Measurements from ENCODE around the gene OAS2. TPM values are rescaled to one million over a fixed set of nuclear protein-coding genes. Genes with fewer than 3 reads are reported as not detected.

Gene OAS2
- total and polyA plus RNA-seq, 10 of the 15 experiments (the other 5 are each of a cell fraction or from before 2014, with no cell fraction given): 32.4 to 290 (median 90.2) TPM

DNA sequence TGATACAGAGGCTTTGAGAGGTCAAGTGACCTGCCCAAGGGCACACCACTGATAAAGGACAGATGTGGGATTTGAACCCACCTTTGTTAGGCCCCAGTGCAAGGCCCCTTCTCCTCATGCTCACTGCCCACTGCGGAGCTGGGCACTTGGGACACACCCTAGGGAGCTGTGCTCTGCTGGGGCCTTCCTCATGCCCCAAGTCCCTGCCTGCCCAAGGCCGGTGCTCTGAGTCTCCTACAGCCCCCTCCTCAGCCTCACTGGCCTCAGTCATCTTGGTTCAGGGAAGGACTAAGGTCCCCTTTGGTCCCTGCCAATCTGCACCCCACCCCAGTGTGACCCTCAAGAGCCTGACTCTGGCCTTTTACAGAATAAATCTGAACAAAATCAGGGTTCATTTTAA, 48.0 kb upstream of the OAS2 start:
- BruUV-seq (replicated peaks): no TSS peak
- Histone ChIP-seq H3K36me3 (ENCODE audit: control insufficient read depth in 2 of 2, insufficient read depth in 2 of 2, low read length in 1 of 2) (no peaks in the 10 kb centered on the region), H3K9ac (ENCODE audit: control insufficient read depth, insufficient read depth, low read length) (no peak overlapping the region), H2AFZ (ENCODE audit: control insufficient read depth, low read depth, low read length) (no peak overlapping the region), H3K79me2 (ENCODE audit: control insufficient read depth, insufficient read depth, low read length) (no peaks in the 10 kb centered on the region), H3K9me3 (replicated peaks; ENCODE audit: control insufficient read depth, insufficient read depth, low read length) (no peaks in the 10 kb centered on the region; the same call in 2 of the 3 replicates), H3K4me1 (ENCODE audit: control insufficient read depth, insufficient read depth, low read length) (no peaks in the 10 kb centered on the region), H3K27me3 (replicated peaks in 1 of 2; ENCODE audit: control insufficient read depth in 2 of 2, insufficient read depth in 2 of 2, low read length in 1 of 2) (no peaks in the 10 kb centered on the region), H3K4me2 (ENCODE audit: control insufficient read depth, insufficient read depth) (no peak overlapping the region), H3K4me3 (no peak overlapping the region), H3K27ac (ENCODE audit: control insufficient read depth, insufficient read depth) (no peak overlapping the region), H4K20me1 (ENCODE audit: control insufficient read depth, insufficient read depth) (no peaks in the 10 kb centered on the region)
- RAD21 ChIA-PET (ENCODE audit: unreplicated experiment): interaction anchor here (0.8 to 1.4 kb wide), 2 partner anchors 11 to 100 kb away, joined by 3 read pairs; no protein-coding TSS in a partner anchor
- ATAC-seq: no peak
- POLR2A ChIA-PET: interaction anchor here (0.6 kb wide), 1 partner anchor 24 kb away, joined by 3 read pairs; the partner anchor contains the start of gene OAS1
- in situ Hi-C loops (cut with MboI): no loop called here
- intact Hi-C loops (cut with micrococcal nuclease; ENCODE audit: unreplicated experiment): no loop called here
- no peak for FAIRE-seq
- no peak for DNase-seq (ENCODE audit: low read depth, low spot score)
- TF ChIP-seq PML (IDR thresholded peaks at IDR 0.05; ENCODE audit: low read length) (no peak), MYC (IDR thresholded peaks at IDR 0.05; ENCODE audit: insufficient read depth, insufficient read length, insufficient replicate concordance, low read length, severe bottlenecking) (no peak), GATAD2B (conservative IDR thresholded peaks at IDR 0.05; ENCODE audit: low read depth) (no peak), MYB (IDR thresholded peaks at IDR 0.05; ENCODE audit: borderline replicate concordance, low read depth, low read length) (no peak), SMARCA5 (IDR thresholded peaks at IDR 0.05) (no peak), RFX5 (IDR thresholded peaks at IDR 0.05; ENCODE audit: low read depth, low read length) (no peak), KAT2A (conservative IDR thresholded peaks at IDR 0.05; ENCODE audit: control insufficient read depth, low read depth, low read length) (no peak), CHD1 (IDR thresholded peaks at IDR 0.05; ENCODE audit: low read depth, low read length) (no peak), POU2F2 (IDR thresholded peaks at IDR 0.05; ENCODE audit: borderline replicate concordance, low read depth, low read length) (no peak), BACH1 (IDR thresholded peaks at IDR 0.05; ENCODE audit: borderline replicate concordance) (no peak), ZNF207 (IDR thresholded peaks at IDR 0.05; ENCODE audit: borderline replicate concordance) (no peak)
- TF ChIP-seq, protein P1, sequence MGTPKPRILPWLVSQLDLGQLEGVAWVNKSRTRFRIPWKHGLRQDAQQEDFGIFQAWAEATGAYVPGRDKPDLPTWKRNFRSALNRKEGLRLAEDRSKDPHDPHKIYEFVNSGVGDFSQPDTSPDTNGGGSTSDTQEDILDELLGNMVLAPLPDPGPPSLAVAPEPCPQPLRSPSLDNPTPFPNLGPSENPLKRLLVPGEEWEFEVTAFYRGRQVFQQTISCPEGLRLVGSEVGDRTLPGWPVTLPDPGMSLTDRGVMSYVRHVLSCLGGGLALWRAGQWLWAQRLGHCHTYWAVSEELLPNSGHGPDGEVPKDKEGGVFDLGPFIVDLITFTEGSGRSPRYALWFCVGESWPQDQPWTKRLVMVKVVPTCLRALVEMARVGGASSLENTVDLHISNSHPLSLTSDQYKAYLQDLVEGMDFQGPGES (IDR thresholded peaks at IDR 0.05): no peak
- TF ChIP-seq, protein P2, sequence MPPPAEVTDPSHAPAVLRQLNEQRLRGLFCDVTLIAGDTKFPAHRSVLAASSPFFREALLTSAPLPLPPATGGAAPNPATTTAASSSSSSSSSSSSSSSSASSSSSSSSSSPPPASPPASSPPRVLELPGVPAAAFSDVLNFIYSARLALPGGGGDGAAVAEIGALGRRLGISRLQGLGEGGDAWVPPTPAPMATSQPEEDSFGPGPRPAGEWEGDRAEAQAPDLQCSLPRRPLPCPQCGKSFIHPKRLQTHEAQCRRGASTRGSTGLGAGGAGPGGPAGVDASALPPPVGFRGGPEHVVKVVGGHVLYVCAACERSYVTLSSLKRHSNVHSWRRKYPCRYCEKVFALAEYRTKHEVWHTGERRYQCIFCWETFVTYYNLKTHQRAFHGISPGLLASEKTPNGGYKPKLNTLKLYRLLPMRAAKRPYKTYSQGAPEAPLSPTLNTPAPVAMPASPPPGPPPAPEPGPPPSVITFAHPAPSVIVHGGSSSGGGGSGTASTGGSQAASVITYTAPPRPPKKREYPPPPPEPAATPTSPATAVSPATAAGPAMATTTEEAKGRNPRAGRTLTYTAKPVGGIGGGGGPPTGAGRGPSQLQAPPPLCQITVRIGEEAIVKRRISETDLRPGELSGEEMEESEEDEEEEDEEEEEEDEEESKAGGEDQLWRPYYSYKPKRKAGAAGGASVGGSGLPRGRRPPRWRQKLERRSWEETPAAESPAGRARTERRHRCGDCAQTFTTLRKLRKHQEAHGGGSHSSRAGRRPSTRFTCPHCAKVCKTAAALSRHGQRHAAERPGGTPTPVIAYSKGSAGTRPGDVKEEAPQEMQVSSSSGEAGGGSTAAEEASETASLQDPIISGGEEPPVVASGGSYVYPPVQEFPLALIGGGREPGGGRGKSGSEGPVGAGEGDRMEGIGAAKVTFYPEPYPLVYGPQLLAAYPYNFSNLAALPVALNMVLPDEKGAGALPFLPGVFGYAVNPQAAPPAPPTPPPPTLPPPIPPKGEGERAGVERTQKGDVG (CRISPR knock-in tag; IDR thresholded peaks at IDR 0.05): no peak
- SMC1A ChIA-PET (ENCODE audit: uncharacterized antibody, unreplicated experiment): interaction anchor here (1.4 to 1.7 kb wide), 2 partner anchors 10 to 23 kb away, joined by 5 to 9 read pairs; partner anchors contain the start of gene OAS1
- WGBS (ENCODE audit: insufficient coverage, insufficient replicate concordance, low lambda C conversion rate, missing lambda C conversion rate): 64% methylated on average over 2 of the region's 2 CpGs
- CTCF ChIA-PET: interaction anchor here (1.1 to 1.6 kb wide), 3 partner anchors 10 to 30 kb away, joined by 3 to 8 read pairs (median 4); partner anchors contain the start of gene OAS1
